Psoas muscle (tissue), 8 donors: ENCODE measurements around the gene MRPL1. TPM values are rescaled to one million over a fixed set of nuclear protein-coding genes. Genes with fewer than 3 reads are reported as not detected.

Experiments
- ATAC-seq, 4 donors: fragments of 200-7000 bp; cut with Tn5 transposase; one replicate each; pipeline ENCODE4 v1.9.1; 2020; ENCODE audit warnings: moderate library complexity in 3 of 4, mild to moderate bottlenecking in 2 of 4
- DNase-seq, 2 donors: peaks; one replicate each; pipeline ENCODE4 v3.0.0-alpha.2; 2020
- H3K27ac ChIP-seq: fragments of 200-600 bp; one replicate; pipeline ENCODE4 v1.8.0; 2022
- H3K27me3 ChIP-seq, 3 donors: fragments of 200-600 bp in 1 of 3; one replicate each; pipeline versions ENCODE4 v1.6.1 to v1.8.0; 2013 to 2022; ENCODE audit warnings: low read length in 2 of 3, mild to moderate bottlenecking in 2 of 3, moderate library complexity in 1 of 3; ENCODE audit not compliant: insufficient read depth in 3 of 3
- H3K36me3 ChIP-seq, 2 donors: fragments of 200-600 bp in 1 of 2; one replicate each; pipeline versions ENCODE4 v1.6.1 to v1.8.0; 2013 to 2022; ENCODE audit warnings: low read depth in 1 of 2, mild to moderate bottlenecking in 1 of 2, moderate library complexity in 1 of 2; ENCODE audit not compliant: insufficient read depth in 1 of 2
- H3K4me1 ChIP-seq: fragments of 200-600 bp; one replicate; pipeline ENCODE4 v1.8.0; 2022
- H3K4me3 ChIP-seq: fragments of 200-600 bp; one replicate; pipeline ENCODE4 v1.8.0; 2022; ENCODE audit warnings: mild to moderate bottlenecking
- H3K9me3 ChIP-seq: fragments of 200-600 bp; one replicate; pipeline ENCODE4 v1.8.0; 2022
- CTCF ChIP-seq: fragments of 200-600 bp; IDR thresholded peaks from one replicate; pipeline ENCODE4 v1.8.0; 2022; ENCODE audit warnings: antibody characterized with exemption
- WGBS, 3 donors: extraction: QIAGEN DNeasy Blood & Tissue Kit; methylation state at CpG; one replicate each; pipeline versions ENCODE4 v1.1.6 to v1.1.7; 2013; 5-methylcytosine and 5-hydroxymethylcytosine counted together
- intact Hi-C, 2 donors: fragments of 100-400 bp; cut with DNase I; formaldehyde crosslinking; loops; one replicate each; pipeline versions ENCODE4 v1.11.0 to v1.14.2; 2022
- polyA plus RNA-seq, 3 donors: library from polyadenylated mRNA; stranded (reverse); fragments of 200-250 nt; gene quantifications; one replicate each; pipeline ENCODE4 v1.2.3, GENCODE V29; 2013
- total RNA-seq, 4 donors: library from RNA; stranded (reverse); fragmentation: NEBNext Ultra II Directional in 2 of 4; extraction: Animal tissue kit (Norgen Biotek cat#: 25700) in 2 of 4; gene quantifications; one replicate each; pipeline versions ENCODE4 v1.2.1 to v1.2.4, GENCODE V29; 2021 to 2023
- donor health status: healthy with polysubstance abuse.
- donor health status: DM: no; HTN: no; CAD: no; lungs with moderate emphysema.
- donor health status: Bipolar disorder and iron deficiency.
- donor health status: healthy.
- donor health status: DM: yes; HTN: yes; CAD: no.
- donor health status: DM: no; HTN: no; CAD: no.
- donor health status: DM: no; HTN: no; CAD: no.
- donor health status: DM: yes; HTN: yes; CAD: no.

Gene MRPL1
- total and polyA plus RNA-seq, 7 donors: 28.1 to 64.6 (median 38.3) TPM

GRCh38 chr4:77865259-77865658 lies 2.6 kb downstream of the MRPL1 start:
- peaks cover 10% of the 10 kb centered on the region for H3K4me1 ChIP-seq
- no peak overlapping the region for H3K27ac ChIP-seq
- intact Hi-C loops: loop anchor here in 1 of 2 donors (10.0 kb wide), 1 partner anchor 130 kb away; no protein-coding TSS in a partner anchor
- no peak overlapping the region for H3K4me3 ChIP-seq
- no peaks in the 10 kb centered on the region for H3K9me3 ChIP-seq
- 84 to 90% (median 84%) methylated on average over 3 of the region's 3 CpGs for WGBS, 3 donors
- DNase-seq: no peak
- no peaks in the 10 kb centered on the region for H3K27me3 ChIP-seq
- no peak for ATAC-seq
- H3K36me3 ChIP-seq: peaks cover 0 to 4% of the 10 kb centered on the region in 2 donors
- no peak for TF ChIP-seq CTCF

- intact Hi-C loops: no loop called here
- DNase-seq (no peak), ATAC-seq (no peak)
- H3K9me3 ChIP-seq: no peaks in the 10 kb centered on the region
- H3K4me1 ChIP-seq: no peaks in the 10 kb centered on the region
- H3K4me3 ChIP-seq: no peak overlapping the region
- TF ChIP-seq CTCF: no peak
- H3K36me3 ChIP-seq: peaks cover 0 to 37% of the 10 kb centered on the region in 2 donors
- no peak overlapping the region for H3K27ac ChIP-seq
- no peaks in the 10 kb centered on the region for H3K27me3 ChIP-seq
- 95 to 97% (median 96%) methylated on average over 7 of the region's 7 CpGs for WGBS, 3 donors
These were observed 10.3 kb downstream of the MRPL1 start for GRCh38 chr4:77872723-77873445.

GRCh38 chr4:77877167-77877566 lies 14.5 kb downstream of the MRPL1 start:
- Histone ChIP-seq H3K36me3 (peaks cover 0 to 30% of the 10 kb centered on the region in 2 donors), H3K27ac (no peak overlapping the region), H3K9me3 (no peaks in the 10 kb centered on the region), H3K27me3 (no peaks in the 10 kb centered on the region), H3K4me1 (no peaks in the 10 kb centered on the region), H3K4me3 (no peak overlapping the region)
- intact Hi-C loops: no loop called here
- ATAC-seq (no peak), DNase-seq (no peak)
- WGBS, 3 donors: 83 to 93% (median 83%) methylated on average over 4 of the region's 4 CpGs
- no peak for TF ChIP-seq CTCF

GRCh38 chr4:77877771-77878565 lies 15.3 kb downstream of the MRPL1 start:
- WGBS, 3 donors: 89 to 91% (median 89%) methylated on average over 15 of the region's 15 CpGs
- Histone ChIP-seq H3K36me3 (peaks cover 0 to 22% of the 10 kb centered on the region in 2 donors), H3K4me3 (no peak overlapping the region), H3K9me3 (no peaks in the 10 kb centered on the region), H3K27ac (no peak overlapping the region), H3K4me1 (no peaks in the 10 kb centered on the region), H3K27me3 (no peaks in the 10 kb centered on the region)
- no peak for TF ChIP-seq CTCF
- intact Hi-C loops: no loop called here
- no peak for ATAC-seq
- DNase-seq: no peak
